ENCODE data around the gene ZDHHC14.

Gene ZDHHC14

GRCh38 chr6:157628463-157628862, 247.5 kb downstream of the ZDHHC14 start:
- Mint-ChIP-seq H3K27me3 (no peaks in the 10 kb centered on the region), H3K4me3 (no peak overlapping the region), H3K27ac (no peak overlapping the region)

GRCh38 chr6:157629220-157629619, 248.2 kb downstream of the ZDHHC14 start:
- Mint-ChIP-seq H3K9me3 (no peaks in the 10 kb centered on the region), H3K36me3 (ENCODE audit: low read depth) (no peaks in the 10 kb centered on the region), H3K27ac (no peak overlapping the region), H3K4me3 (no peak overlapping the region), H3K4me1 (ENCODE audit: low read depth) (peaks cover 10% of the 10 kb centered on the region), H3K27me3 (no peaks in the 10 kb centered on the region)

More at GRCh38 chr6:157628463-157628862, 247.5 kb downstream of the ZDHHC14 start:
- Mint-ChIP-seq H3K36me3 (ENCODE audit: low read depth) (no peaks in the 10 kb centered on the region), H3K9me3 (no peaks in the 10 kb centered on the region), H3K4me1 (ENCODE audit: low read depth) (peaks cover 10% of the 10 kb centered on the region)

GRCh38 chr6:157630463-157631080, 249.6 kb downstream of the ZDHHC14 start:
- Mint-ChIP-seq H3K36me3 (ENCODE audit: low read depth) (no peaks in the 10 kb centered on the region), H3K4me3 (no peak overlapping the region), H3K27ac (no peak overlapping the region), H3K4me1 (ENCODE audit: low read depth) (peaks cover 10% of the 10 kb centered on the region), H3K27me3 (no peaks in the 10 kb centered on the region), H3K9me3 (no peaks in the 10 kb centered on the region)

- H3K4me1 Mint-ChIP-seq (ENCODE audit: low read depth), result peaks cover 10% of the 10 kb centered on the region
- H3K27ac Mint-ChIP-seq, result no peak overlapping the region
- H3K9me3 Mint-ChIP-seq, result no peaks in the 10 kb centered on the region
- H3K27me3 Mint-ChIP-seq, result no peaks in the 10 kb centered on the region
- no peaks in the 10 kb centered on the region for H3K36me3 Mint-ChIP-seq (ENCODE audit: low read depth)
- H3K4me3 Mint-ChIP-seq, result no peak overlapping the region
Measured at GRCh38 chr6:157631412-157631811, 250.4 kb downstream of the ZDHHC14 start.

- Mint-ChIP-seq H3K9me3 (no peaks in the 10 kb centered on the region), H3K27ac (no peak overlapping the region), H3K4me3 (no peak overlapping the region), H3K36me3 (ENCODE audit: low read depth) (no peaks in the 10 kb centered on the region), H3K4me1 (ENCODE audit: low read depth) (peaks cover 10% of the 10 kb centered on the region), H3K27me3 (no peaks in the 10 kb centered on the region)
Measured at GRCh38 chr6:157631838-157632614, 251.0 kb downstream of the ZDHHC14 start.

- Mint-ChIP-seq H3K4me3 (no peak overlapping the region), H3K27me3 (no peaks in the 10 kb centered on the region), H3K4me1 (ENCODE audit: low read depth) (peaks cover 10% of the 10 kb centered on the region), H3K9me3 (no peaks in the 10 kb centered on the region), H3K27ac (no peak overlapping the region), H3K36me3 (ENCODE audit: low read depth) (no peaks in the 10 kb centered on the region)
Measured at GRCh38 chr6:157632821-157633220, 251.8 kb downstream of the ZDHHC14 start.

- peaks cover 1% of the 10 kb centered on the region for H3K27me3 Mint-ChIP-seq
- no peaks in the 10 kb centered on the region for H3K36me3 Mint-ChIP-seq (ENCODE audit: low read depth)
- H3K27ac Mint-ChIP-seq, result no peak overlapping the region
- H3K4me3 Mint-ChIP-seq, result no peak overlapping the region
- no peaks in the 10 kb centered on the region for H3K9me3 Mint-ChIP-seq
- peaks cover 4% of the 10 kb centered on the region for H3K4me1 Mint-ChIP-seq (ENCODE audit: low read depth)
Measured at GRCh38 chr6:157634546-157634945, 253.6 kb downstream of the ZDHHC14 start.

GRCh38 chr6:157635388-157636244, 254.6 kb downstream of the ZDHHC14 start:
- no peaks in the 10 kb centered on the region for H3K9me3 Mint-ChIP-seq
- H3K36me3 Mint-ChIP-seq (ENCODE audit: low read depth), result no peaks in the 10 kb centered on the region
- peaks cover 3% of the 10 kb centered on the region for H3K4me1 Mint-ChIP-seq (ENCODE audit: low read depth)
- no peak overlapping the region for H3K27ac Mint-ChIP-seq
- H3K27me3 Mint-ChIP-seq, result peaks cover 4% of the 10 kb centered on the region
- H3K4me3 Mint-ChIP-seq, result no peak overlapping the region

GRCh38 chr6:157637516-157637915, 256.5 kb downstream of the ZDHHC14 start:
- no peak overlapping the region for H3K27ac Mint-ChIP-seq
- peaks cover 7% of the 10 kb centered on the region for H3K27me3 Mint-ChIP-seq
- peaks cover 3% of the 10 kb centered on the region for H3K4me1 Mint-ChIP-seq (ENCODE audit: low read depth)
- no peaks in the 10 kb centered on the region for H3K36me3 Mint-ChIP-seq (ENCODE audit: low read depth)
- no peaks in the 10 kb centered on the region for H3K9me3 Mint-ChIP-seq
- H3K4me3 Mint-ChIP-seq, result no peak overlapping the region

GRCh38 chr6:157637941-157638662, 257.1 kb downstream of the ZDHHC14 start:
- H3K36me3 Mint-ChIP-seq (ENCODE audit: low read depth), result no peaks in the 10 kb centered on the region
- no peak overlapping the region for H3K4me3 Mint-ChIP-seq
- peaks cover 3% of the 10 kb centered on the region for H3K4me1 Mint-ChIP-seq (ENCODE audit: low read depth)
- H3K27ac Mint-ChIP-seq, result no peak overlapping the region
- peaks cover 7% of the 10 kb centered on the region for H3K27me3 Mint-ChIP-seq
- no peaks in the 10 kb centered on the region for H3K9me3 Mint-ChIP-seq

GRCh38 chr6:157638779-157639178, 257.8 kb downstream of the ZDHHC14 start:
- Mint-ChIP-seq H3K27me3 (peaks cover 7% of the 10 kb centered on the region), H3K4me3 (no peak overlapping the region), H3K36me3 (ENCODE audit: low read depth) (no peaks in the 10 kb centered on the region), H3K27ac (no peak overlapping the region), H3K9me3 (no peaks in the 10 kb centered on the region), H3K4me1 (ENCODE audit: low read depth) (peaks cover 3% of the 10 kb centered on the region)

- peaks cover 3% of the 10 kb centered on the region for H3K4me1 Mint-ChIP-seq (ENCODE audit: low read depth)
- no peak overlapping the region for H3K4me3 Mint-ChIP-seq
- H3K9me3 Mint-ChIP-seq, result no peaks in the 10 kb centered on the region
- peaks cover 7% of the 10 kb centered on the region for H3K27me3 Mint-ChIP-seq
- H3K36me3 Mint-ChIP-seq (ENCODE audit: low read depth), result no peaks in the 10 kb centered on the region
- H3K27ac Mint-ChIP-seq, result no peak overlapping the region
Measured at GRCh38 chr6:157640746-157641451, 259.9 kb downstream of the ZDHHC14 start.

GRCh38 chr6:157641837-157642236, 260.8 kb downstream of the ZDHHC14 start:
- peaks cover 3% of the 10 kb centered on the region for H3K4me1 Mint-ChIP-seq (ENCODE audit: low read depth)
- no peaks in the 10 kb centered on the region for H3K36me3 Mint-ChIP-seq (ENCODE audit: low read depth)
- no peak overlapping the region for H3K4me3 Mint-ChIP-seq
- H3K27ac Mint-ChIP-seq, result no peak overlapping the region
- H3K9me3 Mint-ChIP-seq, result no peaks in the 10 kb centered on the region
- H3K27me3 Mint-ChIP-seq, result peaks cover 7% of the 10 kb centered on the region

- Mint-ChIP-seq H3K36me3 (ENCODE audit: low read depth) (no peaks in the 10 kb centered on the region), H3K4me3 (no peak overlapping the region), H3K27ac (no peak overlapping the region), H3K9me3 (no peaks in the 10 kb centered on the region), H3K27me3 (peaks cover 7% of the 10 kb centered on the region), H3K4me1 (ENCODE audit: low read depth) (peaks cover 10% of the 10 kb centered on the region)
Measured at GRCh38 chr6:157642736-157643135, 261.7 kb downstream of the ZDHHC14 start.

Data from stimulated activated naive CD8-positive, alpha-beta T cell treated with anti-CD3 and anti-CD28 coated beads, Interleukin-15, Interleukin-2, amounts not matched to agents 100 ng/mL and 50 ng/mL, for 24 hours (primary cell).